ENCODE data around the gene DHRSX.

GRCh38 chrX:2409796-2410195, 91.0 kb downstream of the DHRSX start:
- no peak for TF ChIP-seq CTCF (IDR thresholded peaks at IDR 0.05)
- TF ChIP-seq EZH2 (IDR thresholded peaks at IDR 0.05) = no peak
- no peak for TF ChIP-seq EZH2phosphoT487 (IDR thresholded peaks at IDR 0.05)

Data from neural progenitor cell (in vitro differentiated cells).